SU-DHL-6 (cell line): Measurements from ENCODE around the gene CENPI.
"Not testable (repeated sequence)": the region's sequence is repeated elsewhere in the genome, so short reads cannot be mapped to it uniquely, and the experiment has no call there.

Experiments
- H2AFZ ChIP-seq: fragments of 200-600 bp; sonication (generic); 2 replicates; pipeline ENCODE4 v1.6.1; 2014; ENCODE audit warnings: low read depth, mild to moderate bottlenecking, moderate library complexity, mixed read lengths, antibody characterized with exemption, low read length; ENCODE audit not compliant: severe bottlenecking
- H3F3A ChIP-seq: fragments of 200-600 bp; shearing (Covaris generic); 2 replicates; pipeline ENCODE4 v1.6.0; 2016; ENCODE audit warnings: antibody characterized with exemption, mild to moderate bottlenecking; ENCODE audit not compliant: insufficient read depth
- H3K27ac ChIP-seq: fragments of 200-600 bp; sonication (generic); 2 replicates; pipeline ENCODE4 v1.5.1; 2016; ENCODE audit warnings: low read depth, mild to moderate bottlenecking, low read length, moderate library complexity, mixed read lengths
- H3K27me3 ChIP-seq: fragments of 200-600 bp; sonication (generic), shearing (Covaris generic); 2 replicates; pipeline ENCODE4 v1.6.0; 2014; ENCODE audit warnings: mild to moderate bottlenecking, low read length
- H3K36me3 ChIP-seq: fragments of 200-600 bp; sonication (generic); 2 replicates; pipeline ENCODE4 v1.6.1; 2014; ENCODE audit warnings: mild to moderate bottlenecking, low read length, mixed read lengths
- H3K4me2 ChIP-seq: fragments of 300-600, 200-600 bp; shearing (Covaris generic), sonication (generic); 2 replicates; pipeline ENCODE4 v1.6.0; 2014; ENCODE audit warnings: low read length, low read depth, mild to moderate bottlenecking; ENCODE audit not compliant: poor library complexity, severe bottlenecking
- H3K4me3 ChIP-seq: fragments of 200-600 bp; sonication (generic); 2 replicates; pipeline ENCODE4 v1.5.1; 2014; ENCODE audit warnings: antibody characterized with exemption, low read length, mild to moderate bottlenecking, mixed read lengths; ENCODE audit not compliant: insufficient read depth, poor library complexity, severe bottlenecking
- H3K79me2 ChIP-seq: fragments of 200-600 bp; sonication (generic); 2 replicates; pipeline ENCODE4 v1.6.1; 2014; ENCODE audit warnings: mild to moderate bottlenecking, low read length, moderate library complexity; ENCODE audit not compliant: insufficient read depth
- H3K9ac ChIP-seq: fragments of 200-600 bp; sonication (generic); 2 replicates; pipeline ENCODE4 v1.7.0; 2014; ENCODE audit warnings: mild to moderate bottlenecking, low read length
- H3K9me2 ChIP-seq: fragments of 200-600 bp; sonication (generic); replicated peaks from 2 replicates; pipeline ENCODE4 v1.6.1; 2014; ENCODE audit warnings: low read length; ENCODE audit not compliant: insufficient read depth
- H3K9me3 ChIP-seq: fragments of 200-600 bp; sonication (generic); 2 replicates; pipeline ENCODE4 v1.6.1; 2014; ENCODE audit warnings: low read length, mixed read lengths; ENCODE audit not compliant: insufficient read depth
- H4K20me1 ChIP-seq: fragments of 200-600 bp; sonication (generic); 2 replicates; pipeline ENCODE4 v1.6.1; 2014; ENCODE audit warnings: low read depth, mild to moderate bottlenecking, antibody characterized with exemption, low read length, moderate library complexity, mixed read lengths
- EZH2phosphoT487 ChIP-seq: fragments of 200-600 bp; sonication (generic), shearing (Covaris generic); conservative IDR thresholded peaks from 2 replicates; pipeline ENCODE4 v1.6.1; 2018; ENCODE audit warnings: mild to moderate bottlenecking, antibody characterized with exemption, low read length, moderate library complexity, mixed read lengths
- TF ChIP-seq, protein P1 (sequence below): fragments of 200-600 bp; sonication (generic); IDR thresholded peaks from one replicate; pipeline ENCODE4 v1.5.1; 2017; ENCODE audit warnings: antibody characterized with exemption, mild to moderate bottlenecking, low read length, moderate library complexity; ENCODE audit not compliant: insufficient read depth, poor library complexity, severe bottlenecking

Gene CENPI, protein sequence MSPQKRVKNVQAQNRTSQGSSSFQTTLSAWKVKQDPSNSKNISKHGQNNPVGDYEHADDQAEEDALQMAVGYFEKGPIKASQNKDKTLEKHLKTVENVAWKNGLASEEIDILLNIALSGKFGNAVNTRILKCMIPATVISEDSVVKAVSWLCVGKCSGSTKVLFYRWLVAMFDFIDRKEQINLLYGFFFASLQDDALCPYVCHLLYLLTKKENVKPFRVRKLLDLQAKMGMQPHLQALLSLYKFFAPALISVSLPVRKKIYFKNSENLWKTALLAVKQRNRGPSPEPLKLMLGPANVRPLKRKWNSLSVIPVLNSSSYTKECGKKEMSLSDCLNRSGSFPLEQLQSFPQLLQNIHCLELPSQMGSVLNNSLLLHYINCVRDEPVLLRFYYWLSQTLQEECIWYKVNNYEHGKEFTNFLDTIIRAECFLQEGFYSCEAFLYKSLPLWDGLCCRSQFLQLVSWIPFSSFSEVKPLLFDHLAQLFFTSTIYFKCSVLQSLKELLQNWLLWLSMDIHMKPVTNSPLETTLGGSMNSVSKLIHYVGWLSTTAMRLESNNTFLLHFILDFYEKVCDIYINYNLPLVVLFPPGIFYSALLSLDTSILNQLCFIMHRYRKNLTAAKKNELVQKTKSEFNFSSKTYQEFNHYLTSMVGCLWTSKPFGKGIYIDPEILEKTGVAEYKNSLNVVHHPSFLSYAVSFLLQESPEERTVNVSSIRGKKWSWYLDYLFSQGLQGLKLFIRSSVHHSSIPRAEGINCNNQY

DNA sequence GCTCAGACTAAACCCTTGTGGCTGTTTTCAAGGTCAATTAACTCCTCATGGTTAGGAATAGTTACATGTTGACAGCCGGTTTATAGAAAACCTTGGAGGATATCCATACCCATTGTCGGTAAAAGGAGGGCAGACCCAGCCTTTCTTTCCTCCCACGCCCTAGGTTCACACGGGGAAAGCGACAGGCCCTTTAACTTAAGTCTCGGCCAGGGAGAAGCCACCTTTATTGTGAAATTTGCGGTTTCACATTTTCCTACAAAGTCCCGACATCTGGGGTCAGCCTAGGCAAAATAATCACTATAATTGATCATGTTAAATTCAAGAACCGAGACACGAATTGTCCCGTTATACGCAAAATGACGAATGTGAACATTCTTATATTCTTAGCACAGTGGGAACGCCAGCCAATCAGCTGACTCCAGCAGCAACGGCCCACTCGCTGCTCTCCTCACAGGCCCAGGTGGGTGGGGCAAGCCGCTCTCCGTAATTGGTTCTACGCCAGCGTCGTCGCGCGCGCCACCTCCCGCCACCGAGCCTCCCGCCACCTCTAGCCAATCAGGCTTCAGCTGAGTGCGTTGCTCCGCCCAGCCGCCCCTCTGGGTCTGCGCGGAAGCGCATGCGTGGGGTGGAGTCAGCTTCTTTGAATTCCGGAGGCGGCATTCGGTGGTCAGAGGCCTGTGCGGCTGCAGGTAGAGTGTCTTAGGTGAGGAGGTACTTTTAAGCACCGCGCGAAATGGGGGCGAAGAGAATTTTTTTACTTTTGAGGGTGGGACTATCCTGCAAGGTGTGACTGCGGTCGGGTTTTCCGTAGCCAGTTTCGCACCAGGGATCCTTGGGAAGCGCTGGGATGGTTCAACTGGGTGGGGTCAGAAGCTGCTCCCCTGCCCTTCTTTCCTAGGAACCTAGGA lies at the start of gene CENPI:
TSS of gene CENPI (plus strand) at position 659 of the 908 bp plus-strand sequence. CDS start 2,867 bp downstream, outside the sequence.
- H3K27me3 ChIP-seq, result no peaks in the 10 kb centered on the region
- H4K20me1 ChIP-seq, result no peaks in the 10 kb centered on the region
- peak within 1 kb of the TSS; percentile 94 for H3K4me2 ChIP-seq
- H2AFZ ChIP-seq, result peak within 1 kb of the TSS; percentile 80
- H3K36me3 ChIP-seq, result no peaks in the 10 kb centered on the region
- TF ChIP-seq, protein P1, sequence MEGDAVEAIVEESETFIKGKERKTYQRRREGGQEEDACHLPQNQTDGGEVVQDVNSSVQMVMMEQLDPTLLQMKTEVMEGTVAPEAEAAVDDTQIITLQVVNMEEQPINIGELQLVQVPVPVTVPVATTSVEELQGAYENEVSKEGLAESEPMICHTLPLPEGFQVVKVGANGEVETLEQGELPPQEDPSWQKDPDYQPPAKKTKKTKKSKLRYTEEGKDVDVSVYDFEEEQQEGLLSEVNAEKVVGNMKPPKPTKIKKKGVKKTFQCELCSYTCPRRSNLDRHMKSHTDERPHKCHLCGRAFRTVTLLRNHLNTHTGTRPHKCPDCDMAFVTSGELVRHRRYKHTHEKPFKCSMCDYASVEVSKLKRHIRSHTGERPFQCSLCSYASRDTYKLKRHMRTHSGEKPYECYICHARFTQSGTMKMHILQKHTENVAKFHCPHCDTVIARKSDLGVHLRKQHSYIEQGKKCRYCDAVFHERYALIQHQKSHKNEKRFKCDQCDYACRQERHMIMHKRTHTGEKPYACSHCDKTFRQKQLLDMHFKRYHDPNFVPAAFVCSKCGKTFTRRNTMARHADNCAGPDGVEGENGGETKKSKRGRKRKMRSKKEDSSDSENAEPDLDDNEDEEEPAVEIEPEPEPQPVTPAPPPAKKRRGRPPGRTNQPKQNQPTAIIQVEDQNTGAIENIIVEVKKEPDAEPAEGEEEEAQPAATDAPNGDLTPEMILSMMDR, result no peak
- no peak for TF ChIP-seq EZH2phosphoT487
- no peaks in the 10 kb centered on the region for H3K9me3 ChIP-seq
- H3K9ac ChIP-seq, result peak within 1 kb of the TSS; percentile 89
- peak within 1 kb of the TSS; percentile 95 for H3K4me3 ChIP-seq
- H3K79me2 ChIP-seq, result peaks cover 17% of the 10 kb centered on the region
- no peaks in the 10 kb centered on the region for H3K9me2 ChIP-seq
- H3F3A ChIP-seq, result no peaks in the 10 kb centered on the region
- peak within 1 kb of the TSS; percentile 62 for H3K27ac ChIP-seq

DNA sequence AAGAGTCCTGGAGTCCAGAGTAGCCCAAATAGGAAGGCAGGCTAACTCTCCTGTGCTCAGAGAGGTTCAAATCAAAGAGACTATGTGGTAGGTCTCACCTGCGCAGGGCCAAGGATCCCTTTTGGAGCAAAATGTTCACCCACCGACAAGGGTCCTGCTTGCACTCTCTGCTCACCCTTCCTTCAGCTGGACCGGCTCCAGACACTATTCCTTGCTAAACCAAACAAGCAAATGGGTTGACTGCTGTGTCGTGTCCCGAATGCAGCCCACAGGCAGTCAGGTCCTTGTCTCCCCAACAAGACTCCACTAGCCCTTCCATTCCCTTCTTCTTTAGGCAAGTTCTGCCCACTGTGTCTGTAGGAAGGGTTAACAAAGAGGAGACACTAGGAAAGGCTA lies 46.9 kb upstream of the CENPI start:
- no peak for TF ChIP-seq EZH2phosphoT487
- TF ChIP-seq, protein P1, result no peak
- Histone ChIP-seq H3K4me2 (peak overlapping the region; percentile 84), H2AFZ (peak overlapping the region; percentile 82)

GRCh38 chrX:101051549-101052302 lies 46.3 kb upstream of the CENPI start, which contains the start of gene TRMT2B:
TSS of gene TRMT2B (minus strand) at chrX:101052111. CDS start at chrX:101042289, 9,822 bp downstream.
- peaks cover 19% of the 10 kb centered on the region for H3K79me2 ChIP-seq
- no peaks in the 10 kb centered on the region for H3K36me3 ChIP-seq
- H3F3A ChIP-seq, result no peaks in the 10 kb centered on the region
- peak within 1 kb of the TSS; percentile 82 for H2AFZ ChIP-seq
- H3K4me3 ChIP-seq, result peak within 1 kb of the TSS; percentile 89
- H3K9me3 ChIP-seq, result no peaks in the 10 kb centered on the region
- H3K27me3 ChIP-seq, result no peaks in the 10 kb centered on the region
- H3K9me2 ChIP-seq, result no peaks in the 10 kb centered on the region
- H3K9ac ChIP-seq, result peak within 1 kb of the TSS; percentile 91
- no peak for TF ChIP-seq EZH2phosphoT487
- TF ChIP-seq, protein P1, result no peak
- H4K20me1 ChIP-seq, result no peaks in the 10 kb centered on the region
- peak within 1 kb of the TSS; percentile 80 for H3K27ac ChIP-seq
- peak within 1 kb of the TSS; percentile 84 for H3K4me2 ChIP-seq

More for the DNA sequence above, 46.9 kb upstream of the CENPI start:
- H4K20me1 ChIP-seq, result no peaks in the 10 kb centered on the region
- H3K9me3 ChIP-seq, result no peaks in the 10 kb centered on the region
- peaks cover 19% of the 10 kb centered on the region for H3K79me2 ChIP-seq
- no peaks in the 10 kb centered on the region for H3K27me3 ChIP-seq
- peak overlapping the region; percentile 80 for H3K27ac ChIP-seq
- H3K9ac ChIP-seq, result peak overlapping the region; percentile 91
- H3F3A ChIP-seq, result no peaks in the 10 kb centered on the region
- no peaks in the 10 kb centered on the region for H3K36me3 ChIP-seq
- H3K9me2 ChIP-seq, result no peaks in the 10 kb centered on the region
- peak overlapping the region; percentile 89 for H3K4me3 ChIP-seq

- not testable (repeated sequence) for H3K9me2 ChIP-seq, H3K79me2 ChIP-seq, H3K27me3 ChIP-seq, H3F3A ChIP-seq, H3K27ac ChIP-seq, H2AFZ ChIP-seq, H3K9ac ChIP-seq, H3K36me3 ChIP-seq, H3K4me2 ChIP-seq, H3K9me3 ChIP-seq, H4K20me1 ChIP-seq, H3K4me3 ChIP-seq
Measured at GRCh38 chrX:101056551-101056950, 41.5 kb upstream of the CENPI start.
